ENCODE data around the gene MS4A15. TPM values are rescaled to one million over a fixed set of nuclear protein-coding genes. Genes with fewer than 3 reads are reported as not detected.

The MS4A15 gene
- total and polyA plus RNA-seq, 10 of the 15 experiments (the other 5 are each of a cell fraction or from before 2014, with no cell fraction given) = 0.05 to 0.84 (median 0.45) TPM

- BruUV-seq (replicated peaks) = no TSS peak
These were observed 14.5 kb downstream of the MS4A15 start for GRCh38 chr11:60771146-60771545.

More at GRCh38 chr11:60771146-60771545, 14.5 kb downstream of the MS4A15 start:
- ATAC-seq (no peak), DNase-seq (ENCODE audit: low read depth, low spot score) (no peak), FAIRE-seq (no peak)
- H4K20me1 ChIP-seq (ENCODE audit: control insufficient read depth, insufficient read depth) = no peaks in the 10 kb centered on the region; the same call in 1 of the 2 replicates
- ChIA-PET SMC1A (ENCODE audit: uncharacterized antibody, unreplicated experiment) (interaction anchor here (1.5 to 12.5 kb wide), 3 partner anchors 7 to 128 kb away, joined by 4 to 143 read pairs (median 8); no protein-coding TSS in a partner anchor), CTCF (interaction anchor here (1.1 to 4.1 kb wide), 5 partner anchors 8 to 134 kb away, joined by 3 to 26 read pairs (median 4); no protein-coding TSS in a partner anchor), POLR2A (interaction anchor here (0.5 to 0.6 kb wide), 2 partner anchors 141 to 1914 kb away, joined by 3 to 4 read pairs; no protein-coding TSS in a partner anchor), RAD21 (ENCODE audit: unreplicated experiment) (interaction anchor here (1.2 to 8.4 kb wide), 2 partner anchors 7 to 71 kb away, joined by 5 to 119 read pairs; partner anchors contain the start of gene MS4A8)
- H3K9me3 ChIP-seq (replicated peaks; ENCODE audit: control insufficient read depth, insufficient read depth, low read length) = no peaks in the 10 kb centered on the region; the same call in 1 of the 3 replicates
- in situ Hi-C loops (cut with MboI) (loop anchor here (5.0 to 25.0 kb wide), 2 partner anchors 121 to 1584 kb away; no protein-coding TSS in a partner anchor), intact Hi-C loops (cut with micrococcal nuclease; ENCODE audit: unreplicated experiment) (no loop called here)
- peaks cover 11% of the 10 kb centered on the region for H3K4me1 ChIP-seq (ENCODE audit: control insufficient read depth, insufficient read depth, low read length)
- H3K27me3 ChIP-seq (replicated peaks in 1 of 2; ENCODE audit: control insufficient read depth in 2 of 2, insufficient read depth in 2 of 2, low read length in 1 of 2) = no peaks in the 10 kb centered on the region
- H3K9ac ChIP-seq (ENCODE audit: control insufficient read depth, insufficient read depth, low read length) = no peak overlapping the region
- H3K4me2 ChIP-seq (ENCODE audit: control insufficient read depth, insufficient read depth) = no peak overlapping the region
- no peak overlapping the region for H3K27ac ChIP-seq (ENCODE audit: control insufficient read depth, insufficient read depth)
- H3K4me3 ChIP-seq = no peak overlapping the region
- H3K36me3 ChIP-seq (ENCODE audit: control insufficient read depth in 2 of 2, insufficient read depth in 2 of 2, low read length in 1 of 2) = no peaks in the 10 kb centered on the region
- H3K79me2 ChIP-seq (ENCODE audit: control insufficient read depth, insufficient read depth, low read length) = no peaks in the 10 kb centered on the region
- no peak for TF ChIP-seq ZNF592 (IDR thresholded peaks at IDR 0.05)
- no peak for TF ChIP-seq LARP7 (IDR thresholded peaks at IDR 0.05)
- TF ChIP-seq ZBTB11 (CRISPR knock-in tag; IDR thresholded peaks at IDR 0.05) = no peak
- TF ChIP-seq ZNF207 (IDR thresholded peaks at IDR 0.05; ENCODE audit: borderline replicate concordance) = no peak
- TF ChIP-seq ELK1 (IDR thresholded peaks at IDR 0.05; ENCODE audit: low read depth, low read length) = no peak
- TF ChIP-seq CEBPB (IDR thresholded peaks at IDR 0.05; ENCODE audit: borderline replicate concordance in 1 of 2, low read depth in 2 of 2, low read length in 2 of 2) = no peak
- no peak for TF ChIP-seq PRDM15 (CRISPR knock-in tag; IDR thresholded peaks at IDR 0.05)
- no peak for TF ChIP-seq POLR2A (IDR thresholded peaks at IDR 0.05; ENCODE audit: low read depth, low read length)
- no peak overlapping the region for H2AFZ ChIP-seq (ENCODE audit: control insufficient read depth, low read depth, low read length)
- WGBS (ENCODE audit: insufficient coverage, insufficient replicate concordance, low lambda C conversion rate, missing lambda C conversion rate) = 84% methylated on average over 4 of the region's 4 CpGs

Data from GM12878 (cell line).